MM.1S (cell line): Measurements from ENCODE around the gene RHEB.

Experiments
- CTCF ChIP-seq: fragments of 300-600 bp; sonication (generic); IDR thresholded peaks from 2 replicates; pipeline ENCODE4 v1.5.1; 2016; ENCODE audit warnings: antibody characterized with exemption, low read length, mixed read lengths
- EZH2phosphoT487 ChIP-seq: fragments of 300-600 bp; sonication (generic); IDR thresholded peaks from 2 replicates; pipeline ENCODE4 v1.6.1; 2018; ENCODE audit warnings: antibody characterized with exemption, low read length

- no peak for TF ChIP-seq EZH2phosphoT487
- no peak for TF ChIP-seq CTCF
These were observed 97.5 kb downstream of the RHEB start for GRCh38 chr7:151422212-151422611.
